HuH-7 (cell line): Measurements from ENCODE around the gene STK11.

ENCODE experiments used
- DNase-seq: peaks from one replicate; pipeline ENCODE4 v3.0.0; 2011; ENCODE audit warnings: low spot score

STK11 gene

GRCh38 chr19:1262623-1263123, 57.1 kb downstream of the STK11 start:
- DNase-seq = no peak

GRCh38 chr19:1263188-1263587, 57.6 kb downstream of the STK11 start:
- no peak for DNase-seq

GRCh38 chr19:1264801-1265614, 59.4 kb downstream of the STK11 start:
- no peak for DNase-seq

GRCh38 chr19:1265615-1266128, 60.1 kb downstream of the STK11 start:
- no peak for DNase-seq

GRCh38 chr19:1266129-1266915, 60.7 kb downstream of the STK11 start:
- peak; percentile 91 for DNase-seq

- DNase-seq = no peak
These were observed 61.4 kb downstream of the STK11 start for GRCh38 chr19:1266916-1267476.

- DNase-seq = no peak
These were observed 62.1 kb downstream of the STK11 start for GRCh38 chr19:1267477-1268225.

GRCh38 chr19:1268226-1269064, 62.9 kb downstream of the STK11 start:
- DNase-seq = no peak

GRCh38 chr19:1269065-1269477, 63.5 kb downstream of the STK11 start, which contains the start of gene CIRBP:
Gene CIRBP, plus strand, starts transcription at chr19:1269332. Its CDS starts 1,602 bp downstream, at chr19:1270934.
- DNase-seq = peak; percentile 89

- no peak for DNase-seq
These were observed 64.1 kb downstream of the STK11 start for GRCh38 chr19:1269478-1270212.

- no peak for DNase-seq
These were observed 64.8 kb downstream of the STK11 start for GRCh38 chr19:1270213-1270853.

- no peak for DNase-seq
These were observed 65.4 kb downstream of the STK11 start for GRCh38 chr19:1270854-1271527.

- DNase-seq = no peak
These were observed 66.2 kb downstream of the STK11 start for GRCh38 chr19:1271528-1272422.

GRCh38 chr19:1272423-1273262, 67.1 kb downstream of the STK11 start:
- DNase-seq = no peak

- no peak for DNase-seq
These were observed 67.9 kb downstream of the STK11 start for GRCh38 chr19:1273263-1274041.
